Measurements from ENCODE around the gene DGUOK. TPM values are rescaled to one million over a fixed set of nuclear protein-coding genes. Genes with fewer than 3 reads are reported as not detected.

DGUOK gene
- polyA plus RNA-seq, 1 donor (not counting 4 experiments of a cell fraction or from before 2014, with no cell fraction given): 102 TPM

DNA sequence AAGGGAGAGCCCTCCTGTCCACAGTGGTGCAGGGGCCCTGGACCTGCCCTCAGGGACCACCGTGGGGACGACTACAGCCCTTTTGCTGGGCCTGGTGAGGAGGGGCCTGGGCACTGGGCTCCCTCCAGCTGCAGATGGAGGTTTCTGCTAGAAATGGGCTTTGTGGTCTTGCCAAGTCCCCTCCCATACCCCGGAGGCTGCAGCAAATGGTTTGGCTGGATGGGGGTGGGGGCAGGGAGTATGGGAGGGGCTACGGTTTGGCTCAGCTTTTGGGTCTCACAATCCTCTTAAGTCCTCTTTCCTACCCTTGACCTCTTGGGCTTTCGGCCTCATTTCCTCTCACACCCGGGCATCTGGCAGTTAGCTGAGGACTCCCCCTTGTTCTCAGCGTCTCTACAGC, 79.8 kb downstream of the DGUOK start:
- no peak overlapping the region for H3K9ac ChIP-seq (ENCODE audit: control insufficient read depth, extremely low read depth, insufficient read depth, low read length)
- no peak overlapping the region for H2AFZ ChIP-seq (ENCODE audit: control insufficient read depth, low read length)
- DNase-seq (ENCODE audit: low read depth, low spot score) (no peak), FAIRE-seq (no peak)
- peaks cover 16% of the 10 kb centered on the region for H4K20me1 ChIP-seq (ENCODE audit: control insufficient read depth, extremely low read depth, insufficient read depth, low read length)
- no peak for TF ChIP-seq EZH2 (IDR thresholded peaks at IDR 0.05; ENCODE audit: low read length)
- TF ChIP-seq, protein P1, sequence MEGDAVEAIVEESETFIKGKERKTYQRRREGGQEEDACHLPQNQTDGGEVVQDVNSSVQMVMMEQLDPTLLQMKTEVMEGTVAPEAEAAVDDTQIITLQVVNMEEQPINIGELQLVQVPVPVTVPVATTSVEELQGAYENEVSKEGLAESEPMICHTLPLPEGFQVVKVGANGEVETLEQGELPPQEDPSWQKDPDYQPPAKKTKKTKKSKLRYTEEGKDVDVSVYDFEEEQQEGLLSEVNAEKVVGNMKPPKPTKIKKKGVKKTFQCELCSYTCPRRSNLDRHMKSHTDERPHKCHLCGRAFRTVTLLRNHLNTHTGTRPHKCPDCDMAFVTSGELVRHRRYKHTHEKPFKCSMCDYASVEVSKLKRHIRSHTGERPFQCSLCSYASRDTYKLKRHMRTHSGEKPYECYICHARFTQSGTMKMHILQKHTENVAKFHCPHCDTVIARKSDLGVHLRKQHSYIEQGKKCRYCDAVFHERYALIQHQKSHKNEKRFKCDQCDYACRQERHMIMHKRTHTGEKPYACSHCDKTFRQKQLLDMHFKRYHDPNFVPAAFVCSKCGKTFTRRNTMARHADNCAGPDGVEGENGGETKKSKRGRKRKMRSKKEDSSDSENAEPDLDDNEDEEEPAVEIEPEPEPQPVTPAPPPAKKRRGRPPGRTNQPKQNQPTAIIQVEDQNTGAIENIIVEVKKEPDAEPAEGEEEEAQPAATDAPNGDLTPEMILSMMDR (optimal IDR thresholded peaks at IDR 0.05 in 1 of 3, IDR thresholded peaks at IDR 0.05 in 1 of 3, conservative IDR thresholded peaks at IDR 0.05 in 1 of 3; ENCODE audit: extremely low read depth in 1 of 3, insufficient read depth in 2 of 3, low read length in 3 of 3): no peak
- H3K79me2 ChIP-seq (ENCODE audit: control insufficient read depth, insufficient read depth, low read length): peaks cover 46% of the 10 kb centered on the region
- H3K4me3 ChIP-seq (ENCODE audit: control insufficient read depth in 2 of 3, extremely low read depth in 1 of 3, insufficient read depth in 2 of 3, low read depth in 1 of 3, low read length in 3 of 3): no peak overlapping the region
- H3K27me3 ChIP-seq (ENCODE audit: control insufficient read depth, extremely low read depth, insufficient read depth, low read length): no peaks in the 10 kb centered on the region
- dilution Hi-C loops (cut with MboI; ENCODE audit: extremely low pct_ligation_motif_present, low sequenced_read_pairs): no loop called here
- peaks cover 43% of the 10 kb centered on the region for H3K4me1 ChIP-seq (ENCODE audit: control insufficient read depth, extremely low read depth, insufficient read depth, low read length)
- no peak overlapping the region for H3K4me2 ChIP-seq (ENCODE audit: control insufficient read depth, extremely low read depth, insufficient read depth, low read depth, low read length)
- H3K9me1 ChIP-seq (ENCODE audit: control insufficient read depth, extremely low read depth, insufficient read depth, low read length): peaks cover 3% of the 10 kb centered on the region
- H3K36me3 ChIP-seq (ENCODE audit: control insufficient read depth in 2 of 2, extremely low read depth in 1 of 2, insufficient read depth in 2 of 2, low read length in 2 of 2): peaks cover 2 to 9% of the 10 kb centered on the region in 2 experiments
- no peak overlapping the region for H3K27ac ChIP-seq (ENCODE audit: control insufficient read depth, insufficient read depth, low read length)
- no peaks in the 10 kb centered on the region for H3K9me3 ChIP-seq (ENCODE audit: control insufficient read depth, low read depth, low read length)

- no peak overlapping the region for H3K27ac ChIP-seq (ENCODE audit: control insufficient read depth, insufficient read depth, low read length)
- H3K9ac ChIP-seq (ENCODE audit: control insufficient read depth, extremely low read depth, insufficient read depth, low read length): no peak overlapping the region
- peaks cover 3% of the 10 kb centered on the region for H3K9me1 ChIP-seq (ENCODE audit: control insufficient read depth, extremely low read depth, insufficient read depth, low read length)
- H3K4me1 ChIP-seq (ENCODE audit: control insufficient read depth, extremely low read depth, insufficient read depth, low read length): peaks cover 36% of the 10 kb centered on the region
- no peak for FAIRE-seq
- H3K27me3 ChIP-seq (ENCODE audit: control insufficient read depth, extremely low read depth, insufficient read depth, low read length): no peaks in the 10 kb centered on the region
- peaks cover 47% of the 10 kb centered on the region for H3K79me2 ChIP-seq (ENCODE audit: control insufficient read depth, insufficient read depth, low read length)
- H3K9me3 ChIP-seq (ENCODE audit: control insufficient read depth, low read depth, low read length): no peaks in the 10 kb centered on the region
- dilution Hi-C loops (cut with MboI; ENCODE audit: extremely low pct_ligation_motif_present, low sequenced_read_pairs): no loop called here
- H3K36me3 ChIP-seq (ENCODE audit: control insufficient read depth in 2 of 2, extremely low read depth in 1 of 2, insufficient read depth in 2 of 2, low read length in 2 of 2): peaks cover 2 to 9% of the 10 kb centered on the region in 2 experiments
- H3K4me3 ChIP-seq (ENCODE audit: control insufficient read depth in 2 of 3, extremely low read depth in 1 of 3, insufficient read depth in 2 of 3, low read depth in 1 of 3, low read length in 3 of 3): no peak overlapping the region
- no peak overlapping the region for H2AFZ ChIP-seq (ENCODE audit: control insufficient read depth, low read length)
- H3K4me2 ChIP-seq (ENCODE audit: control insufficient read depth, extremely low read depth, insufficient read depth, low read depth, low read length): no peak overlapping the region
- no peak for DNase-seq (ENCODE audit: low read depth, low spot score)
- TF ChIP-seq, protein P1 (optimal IDR thresholded peaks at IDR 0.05 in 1 of 3, IDR thresholded peaks at IDR 0.05 in 1 of 3, conservative IDR thresholded peaks at IDR 0.05 in 1 of 3; ENCODE audit: extremely low read depth in 1 of 3, insufficient read depth in 2 of 3, low read length in 3 of 3): no peak
- no peak for TF ChIP-seq EZH2 (IDR thresholded peaks at IDR 0.05; ENCODE audit: low read length)
- peaks cover 10% of the 10 kb centered on the region for H4K20me1 ChIP-seq (ENCODE audit: control insufficient read depth, extremely low read depth, insufficient read depth, low read length)
These were observed 80.4 kb downstream of the DGUOK start for GRCh38 chr2:74007121-74007520.
